OCI-M2 (cell line): ENCODE data around the gene TIAM2.

ENCODE experiments used
- DNase-seq: peaks from one replicate; lab custom pipeline; 2025; ENCODE audit not compliant: unreplicated experiment; lab: John Stamatoyannopoulos, UW

Gene TIAM2

GRCh38 chr6:155056756-155057155 is 61.6 kb downstream of the TIAM2 start:
- DNase-seq, result no peak

DNA sequence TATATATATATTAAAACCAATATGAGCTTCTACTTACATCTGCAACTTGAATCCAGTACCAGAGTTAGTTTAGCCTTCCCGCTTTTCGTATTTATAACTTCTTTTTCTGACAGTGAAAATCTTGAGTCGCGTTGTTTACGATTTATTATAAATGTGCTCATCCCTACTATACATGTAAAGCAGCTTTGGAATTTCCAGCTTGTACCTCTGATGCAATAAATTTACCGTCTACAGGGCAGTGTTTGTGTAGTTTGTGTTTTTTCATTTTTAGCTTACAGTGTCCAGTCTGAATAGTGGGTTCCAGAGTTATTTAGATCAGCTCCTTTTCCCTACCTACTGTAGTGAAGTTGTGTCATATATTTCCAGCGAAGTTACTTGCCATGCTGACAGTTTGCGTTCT is 66.3 kb downstream of the TIAM2 start:
- DNase-seq, result no peak

GRCh38 chr6:155062866-155063341 is 67.8 kb downstream of the TIAM2 start:
- no peak for DNase-seq

DNA sequence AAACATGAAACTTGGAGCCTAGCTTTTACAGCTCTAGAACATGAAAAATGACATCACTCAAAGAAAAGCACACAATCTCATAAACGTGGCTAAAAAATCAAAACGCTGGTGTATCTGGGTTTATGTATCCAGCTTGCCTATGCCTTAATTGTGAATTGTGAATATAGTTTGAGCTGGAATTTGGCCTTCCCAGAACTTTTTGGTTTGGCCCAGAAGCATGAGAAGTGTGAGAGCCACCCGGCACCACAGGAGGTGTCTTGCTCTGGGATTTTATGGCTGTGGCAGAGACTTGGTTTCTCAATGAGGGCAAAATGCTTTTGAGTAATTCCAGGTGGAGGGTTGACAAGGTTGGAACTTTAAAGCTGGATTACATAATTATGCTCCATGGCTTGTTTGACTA is 69.2 kb downstream of the TIAM2 start:
- DNase-seq, result no peak

GRCh38 chr6:155066361-155066760 is 71.2 kb downstream of the TIAM2 start:
- no peak for DNase-seq

DNA sequence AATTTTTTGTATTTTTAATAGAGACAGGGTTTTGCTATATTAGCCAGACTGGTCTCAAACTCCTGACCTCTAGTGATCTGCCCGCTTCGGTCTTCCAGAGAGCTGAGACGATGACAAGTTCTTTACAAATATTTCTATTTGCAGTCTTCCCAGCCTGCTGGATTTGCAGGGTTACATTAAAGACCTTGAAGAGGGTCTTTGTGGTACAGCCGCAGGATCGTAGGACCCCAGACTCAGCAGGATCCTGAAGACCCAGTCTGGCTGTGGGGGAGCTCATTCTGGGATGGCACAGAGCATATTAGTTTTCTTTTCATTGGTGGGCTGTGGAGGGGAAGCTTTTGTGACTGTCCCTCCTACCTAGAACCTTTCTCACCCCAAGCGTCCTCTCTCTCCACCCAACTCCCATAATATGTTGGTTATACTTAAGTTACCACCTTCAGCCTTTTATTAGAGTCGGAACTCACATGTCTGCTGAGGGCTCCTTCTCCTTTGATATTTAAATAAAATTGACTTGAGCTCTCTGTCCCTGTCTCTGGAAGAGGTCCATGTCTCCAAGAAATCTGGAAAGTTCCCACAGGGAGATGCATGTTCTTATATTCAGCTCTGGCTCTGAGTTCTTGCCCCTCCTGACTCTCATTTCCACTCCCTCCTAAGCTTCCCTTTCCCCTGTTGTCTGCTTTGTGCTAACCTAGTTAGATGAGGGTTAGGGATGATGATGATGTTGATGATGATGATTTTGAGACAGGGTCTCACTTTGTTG is 72.0 kb downstream of the TIAM2 start:
- DNase-seq, result no peak

GRCh38 chr6:155067956-155068615 is 73.0 kb downstream of the TIAM2 start:
- DNase-seq, result no peak

DNA sequence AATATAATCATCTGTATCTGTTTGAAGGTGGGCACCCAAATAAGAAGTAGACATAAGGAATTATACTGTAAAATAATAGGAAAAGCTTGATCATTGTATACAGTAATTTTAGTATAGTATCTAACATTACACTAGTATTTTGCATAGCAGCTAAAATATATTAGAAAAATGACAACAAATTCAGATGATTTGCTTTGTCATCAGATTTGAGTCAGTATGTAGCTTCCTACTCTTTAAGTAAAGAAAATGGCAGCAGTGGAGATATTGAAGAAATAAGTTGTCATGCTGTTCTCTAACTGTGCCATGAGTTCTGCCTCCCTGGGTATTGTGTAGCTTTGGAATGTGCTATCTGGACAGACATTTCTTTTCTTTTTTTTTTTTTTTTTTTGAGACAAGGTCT is 74.4 kb downstream of the TIAM2 start:
- no peak for DNase-seq

DNA sequence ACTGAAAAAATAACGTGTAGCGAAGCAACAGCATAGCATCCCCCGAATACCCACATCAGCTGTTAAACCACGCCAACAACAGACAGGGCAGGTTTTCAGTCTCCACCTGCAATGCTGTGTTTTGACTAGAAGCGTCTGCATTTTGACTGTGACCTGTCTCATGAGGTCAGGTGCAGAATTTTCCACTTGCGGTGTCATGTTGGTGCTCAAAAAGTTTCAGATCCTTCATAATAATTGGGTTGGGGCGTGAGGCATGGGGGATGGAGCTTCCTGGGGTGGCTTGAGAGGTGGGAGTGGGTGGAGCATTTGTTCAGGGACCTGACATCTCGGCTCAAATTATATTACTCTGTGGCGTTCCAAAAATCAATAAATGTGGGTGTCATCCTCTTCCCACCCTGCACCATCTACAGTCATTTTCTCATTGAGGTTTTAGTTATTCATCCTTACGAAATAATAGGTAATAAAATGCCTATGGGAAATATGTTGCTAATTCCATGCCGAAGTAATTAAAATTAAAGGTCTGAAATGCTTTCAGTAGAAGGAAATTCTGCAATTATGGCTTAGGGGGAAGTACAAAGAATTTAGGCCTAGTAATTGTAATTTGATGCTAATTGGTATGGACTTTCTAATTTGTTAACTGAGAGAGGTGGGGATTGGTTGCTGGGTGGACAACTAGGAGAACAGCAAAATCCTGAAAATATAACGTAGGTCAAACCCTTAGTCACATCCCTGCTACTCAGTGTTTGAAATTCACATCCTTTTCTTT is 81.0 kb downstream of the TIAM2 start:
- DNase-seq, result no peak

DNA sequence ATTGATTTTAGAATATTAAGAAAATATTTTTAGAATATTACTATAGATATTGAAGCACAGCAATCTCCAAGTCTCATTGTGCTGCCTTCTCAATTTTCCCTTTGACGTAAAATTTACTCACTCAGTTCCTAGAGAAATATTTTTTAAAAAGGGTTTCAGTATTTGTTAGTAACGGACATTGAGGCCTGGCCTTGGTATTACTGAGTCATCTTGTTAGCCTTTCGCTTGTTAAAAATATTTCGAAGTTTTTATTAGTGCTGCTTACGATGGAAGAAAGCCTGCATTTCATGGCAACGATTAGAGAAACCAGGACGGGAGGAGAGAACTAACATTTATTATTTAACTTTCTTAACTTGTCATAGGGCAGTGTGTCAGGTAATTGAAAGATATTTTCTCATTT is 82.2 kb downstream of the TIAM2 start:
- no peak for DNase-seq

- DNase-seq, result no peak
These were observed 82.7 kb downstream of the TIAM2 start for GRCh38 chr6:155077784-155078183.

- no peak for DNase-seq
These were observed 83.2 kb downstream of the TIAM2 start for GRCh38 chr6:155078331-155078745.

DNA sequence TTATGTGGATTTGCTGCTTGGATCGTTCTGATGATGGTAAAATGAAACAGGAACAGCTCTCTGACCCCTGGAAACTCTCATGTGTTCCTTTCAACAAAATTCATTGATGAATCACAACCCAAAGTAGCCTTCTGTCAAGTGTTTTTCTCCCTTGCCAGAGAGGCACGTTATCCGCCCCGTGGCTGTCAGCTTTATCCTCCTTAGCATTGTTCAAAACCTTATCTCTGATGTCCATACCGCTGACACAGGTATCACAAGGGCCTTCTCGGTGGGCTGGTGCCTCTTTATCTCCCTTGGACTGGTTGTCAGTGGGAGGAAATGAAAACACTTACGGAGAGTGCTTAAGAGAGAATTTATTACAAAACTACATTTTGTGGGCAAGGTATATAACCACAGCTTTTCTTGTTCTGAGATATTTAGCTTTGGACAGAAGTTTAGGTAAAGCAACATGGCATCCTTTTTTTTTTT is 84.9 kb downstream of the TIAM2 start:
- DNase-seq, result no peak

- no peak for DNase-seq
These were observed 86.0 kb downstream of the TIAM2 start for GRCh38 chr6:155080881-155081845.

- DNase-seq, result no peak
These were observed 89.5 kb downstream of the TIAM2 start for GRCh38 chr6:155084431-155085123.

GRCh38 chr6:155085582-155086257 is 90.6 kb downstream of the TIAM2 start:
- DNase-seq, result no peak

DNA sequence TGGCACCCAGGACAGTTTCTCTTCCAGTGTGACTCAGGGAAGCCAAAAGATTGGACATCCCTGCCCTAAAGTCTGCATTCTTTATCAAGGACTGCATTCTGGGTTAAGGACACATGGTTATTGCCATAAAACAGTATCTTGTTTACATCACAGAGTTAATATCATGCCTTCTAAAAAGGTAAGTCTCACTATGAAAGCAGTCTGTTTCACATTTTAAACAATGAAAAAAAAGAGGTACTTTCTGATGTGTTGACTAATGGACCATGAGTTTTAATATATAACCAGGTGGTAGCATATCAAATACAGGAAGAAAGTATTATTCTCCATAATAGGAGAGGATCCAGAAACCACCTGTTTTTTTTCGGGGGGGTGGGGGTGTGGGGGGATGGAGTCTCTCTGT is 93.7 kb downstream of the TIAM2 start:
- DNase-seq, result no peak

- DNase-seq, result no peak
These were observed 94.6 kb downstream of the TIAM2 start for GRCh38 chr6:155089746-155090145.

DNA sequence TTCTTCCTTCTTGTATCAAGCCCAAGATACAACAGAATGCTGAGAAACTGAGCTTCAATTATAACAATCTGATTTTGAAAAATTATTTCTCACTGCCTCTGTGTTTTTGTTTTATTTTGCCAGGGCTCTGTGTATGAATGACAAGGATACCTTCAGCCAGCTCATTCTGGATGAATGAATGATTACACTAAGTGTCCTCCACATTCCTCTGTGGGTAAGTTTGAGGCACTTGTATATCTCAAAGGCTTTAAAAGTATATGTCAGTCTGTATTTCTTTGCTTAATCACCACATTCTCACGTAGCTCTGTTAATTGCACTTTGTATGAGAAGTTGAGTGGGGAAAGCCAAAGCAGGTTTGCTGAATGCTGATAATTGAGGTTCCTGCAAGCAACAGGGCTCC is 95.1 kb downstream of the TIAM2 start:
- DNase-seq, result no peak
